GM18511 (cell line): ENCODE measurements around the gene FUCA1.
"Not testable (repeated sequence)": the region's sequence is repeated elsewhere in the genome, so short reads cannot be mapped to it uniquely, and the experiment has no call there.

ENCODE experiments used
- ATAC-seq: cut with Tn5 transposase; IDR thresholded peaks from one replicate; pipeline ENCODE4 v1.9.1; 2021; ENCODE audit warnings: mild to moderate bottlenecking, moderate library complexity; ENCODE audit not compliant: unreplicated experiment

Gene FUCA1

GRCh38 chr1:23803674-23804073 lies 64.4 kb downstream of the FUCA1 start:
- no peak for ATAC-seq

GRCh38 chr1:23802809-23803342 lies 65.2 kb downstream of the FUCA1 start:
- ATAC-seq: not testable (repeated sequence)

DNA sequence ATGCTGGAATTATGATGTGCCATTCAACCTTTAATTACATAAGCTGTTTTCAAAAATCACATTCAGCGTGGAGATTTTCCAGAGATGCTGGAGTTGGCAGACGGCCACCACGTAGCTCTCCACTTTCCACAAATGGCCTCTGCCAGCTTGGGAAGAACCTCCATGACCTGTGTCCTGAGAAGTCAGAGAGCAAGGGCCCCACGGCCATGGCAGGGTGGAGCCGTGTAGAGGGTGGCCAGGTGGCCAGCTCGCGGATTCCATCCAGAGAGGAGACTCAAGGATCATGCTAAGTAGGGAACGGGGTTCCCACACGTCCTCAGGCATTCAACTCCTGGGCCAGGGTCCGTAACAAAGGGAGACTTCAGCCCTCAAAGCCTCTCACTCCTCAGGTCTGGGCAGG lies 66.2 kb downstream of the FUCA1 start:
- no peak for ATAC-seq

DNA sequence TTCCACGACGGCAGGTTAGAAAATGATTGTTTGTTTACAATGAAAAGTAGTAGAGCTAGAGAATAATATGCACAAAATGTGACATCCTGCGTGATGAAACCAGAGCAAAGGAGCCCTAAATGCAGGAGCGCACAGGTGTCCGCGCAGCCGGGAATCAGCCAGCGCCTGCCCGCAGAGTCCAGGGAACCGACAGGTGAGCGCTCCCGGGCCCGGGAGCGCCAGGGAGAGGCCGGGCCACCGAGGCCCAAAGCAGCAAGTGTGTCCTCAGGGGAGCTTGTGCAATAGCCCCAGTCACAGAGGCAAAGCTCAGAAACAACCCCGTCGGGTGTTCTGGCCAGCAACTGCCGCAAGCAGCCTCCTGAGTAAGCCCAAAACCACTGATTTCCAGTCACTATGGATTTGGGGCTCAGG lies 66.7 kb downstream of the FUCA1 start:
- ATAC-seq: no peak

- ATAC-seq: peak; percentile 87
Measured at GRCh38 chr1:23800400-23801337, 67.4 kb downstream of the FUCA1 start, which contains the start of gene GALE. Gene GALE (minus strand): TSS chr1:23800754. CDS start chr1:23799007, 1,747 bp downstream.

- peak; percentile 15 for ATAC-seq
Measured at GRCh38 chr1:23799570-23800399, 68.3 kb downstream of the FUCA1 start.

- ATAC-seq: no peak
Measured at GRCh38 chr1:23799255-23799569, 68.9 kb downstream of the FUCA1 start.

GRCh38 chr1:23798662-23799142 lies 69.4 kb downstream of the FUCA1 start:
- ATAC-seq: no peak

DNA sequence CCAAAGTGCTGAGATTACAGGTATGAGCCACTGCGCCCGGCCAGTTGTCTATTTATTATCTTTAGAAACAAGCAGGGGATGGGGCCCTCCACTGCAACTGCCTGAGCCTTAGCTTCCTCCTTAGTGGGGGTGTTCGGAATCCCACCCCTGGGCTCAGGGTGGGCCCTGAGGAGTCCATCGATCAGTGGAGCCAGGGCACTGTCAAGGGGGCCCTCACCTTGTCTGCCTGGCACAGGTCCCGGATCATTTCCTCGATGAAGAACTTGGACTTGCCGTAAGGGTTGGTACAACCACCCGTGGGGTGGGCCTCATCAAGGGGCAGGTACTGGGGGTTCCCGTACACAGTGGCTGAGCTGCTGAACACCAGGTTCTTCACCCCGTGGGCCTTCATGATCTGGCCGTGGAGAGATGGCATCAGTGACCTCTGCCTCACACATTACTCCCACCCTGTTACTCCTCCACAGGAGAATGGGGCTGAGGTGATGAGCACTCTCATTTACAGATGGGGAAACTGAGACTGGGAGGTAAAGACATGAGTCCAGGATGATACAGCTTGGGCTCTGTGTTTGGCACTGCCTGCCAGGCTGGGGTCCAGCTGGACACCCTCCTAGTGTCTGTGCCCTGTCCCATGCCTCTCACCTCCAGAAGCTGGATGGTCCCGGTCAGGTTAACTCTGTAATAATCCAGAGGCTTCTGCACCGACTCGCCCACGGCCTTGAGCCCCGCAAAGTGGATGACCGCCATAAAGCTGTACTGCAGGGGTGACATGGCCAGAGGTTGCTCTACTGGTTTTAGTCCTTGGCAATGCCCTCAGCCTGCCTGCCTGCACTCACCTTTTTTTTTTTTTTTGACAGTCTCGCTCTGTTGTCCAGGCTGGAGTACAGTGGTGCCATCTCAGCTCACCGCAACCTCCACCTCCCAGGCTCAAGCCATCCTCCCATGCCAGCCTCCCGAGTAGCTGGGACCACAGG lies 70.3 kb downstream of the FUCA1 start:
- no peak for ATAC-seq

- no peak for ATAC-seq
Measured at GRCh38 chr1:23796466-23797271, 71.4 kb downstream of the FUCA1 start.

DNA sequence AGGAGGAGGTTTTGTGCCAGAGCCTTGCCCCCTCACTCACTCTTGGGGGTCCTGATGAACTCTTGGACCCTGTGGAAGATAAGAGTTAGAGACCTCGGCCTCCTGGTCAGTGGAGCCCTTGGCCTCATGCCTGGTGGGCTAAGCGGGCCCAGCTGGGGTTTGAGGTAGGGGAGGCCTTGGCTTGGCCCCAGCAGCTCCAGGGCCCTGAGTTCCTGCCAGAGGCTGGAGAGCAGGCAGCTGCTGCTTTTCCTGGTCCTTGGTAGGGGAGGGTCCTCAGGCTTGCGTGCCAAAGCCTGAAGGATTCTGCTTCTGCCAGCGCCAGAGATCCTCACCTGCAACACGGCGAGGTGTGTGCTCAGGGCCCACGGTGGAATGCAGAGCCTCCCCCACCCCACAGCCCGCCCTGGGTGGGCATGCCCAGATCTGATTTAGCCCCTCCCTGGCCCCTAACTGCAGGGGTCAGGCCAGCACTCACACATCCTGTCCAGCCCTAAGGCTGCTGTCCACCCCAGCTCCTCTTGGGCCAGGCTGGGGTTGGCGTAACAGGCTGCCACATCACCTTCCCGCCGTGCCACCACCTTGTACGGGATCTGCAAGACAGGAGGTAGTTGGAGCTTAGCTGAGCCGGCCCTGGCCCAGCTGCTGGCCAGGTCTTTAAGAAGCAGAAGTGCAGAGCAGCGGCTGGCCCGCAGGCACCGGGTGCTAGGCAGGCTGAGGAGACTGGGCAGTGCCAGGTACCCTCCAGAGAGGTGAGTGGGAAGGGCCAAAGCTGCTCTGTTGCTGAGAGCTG lies 72.2 kb downstream of the FUCA1 start:
- ATAC-seq: no peak
